GM12864 (cell line): ENCODE results near the gene CDC5L.

Experiments used
- DNase-seq: peaks from one replicate; pipeline ENCODE4 v3.0.0-alpha.2; 2011; ENCODE audit warnings: low read depth
- H3K4me3 ChIP-seq: 2 replicates; pipeline ENCODE4 v1.5.1; 2011; ENCODE audit warnings: mild to moderate bottlenecking, low read depth, low read length, control low read depth
- CTCF ChIP-seq: IDR thresholded peaks from 2 replicates; pipeline ENCODE4 v1.5.1; 2011; ENCODE audit warnings: low read depth, mild to moderate bottlenecking, moderate library complexity, low read length, control low read depth, inconsistent platforms; ENCODE audit errors: missing control alignments

Gene CDC5L

GRCh38 chr6:44487586-44487985, 100.1 kb downstream of the CDC5L start:
- no peak for DNase-seq
- H3K4me3 ChIP-seq = no peak overlapping the region
- TF ChIP-seq CTCF = no peak

DNA sequence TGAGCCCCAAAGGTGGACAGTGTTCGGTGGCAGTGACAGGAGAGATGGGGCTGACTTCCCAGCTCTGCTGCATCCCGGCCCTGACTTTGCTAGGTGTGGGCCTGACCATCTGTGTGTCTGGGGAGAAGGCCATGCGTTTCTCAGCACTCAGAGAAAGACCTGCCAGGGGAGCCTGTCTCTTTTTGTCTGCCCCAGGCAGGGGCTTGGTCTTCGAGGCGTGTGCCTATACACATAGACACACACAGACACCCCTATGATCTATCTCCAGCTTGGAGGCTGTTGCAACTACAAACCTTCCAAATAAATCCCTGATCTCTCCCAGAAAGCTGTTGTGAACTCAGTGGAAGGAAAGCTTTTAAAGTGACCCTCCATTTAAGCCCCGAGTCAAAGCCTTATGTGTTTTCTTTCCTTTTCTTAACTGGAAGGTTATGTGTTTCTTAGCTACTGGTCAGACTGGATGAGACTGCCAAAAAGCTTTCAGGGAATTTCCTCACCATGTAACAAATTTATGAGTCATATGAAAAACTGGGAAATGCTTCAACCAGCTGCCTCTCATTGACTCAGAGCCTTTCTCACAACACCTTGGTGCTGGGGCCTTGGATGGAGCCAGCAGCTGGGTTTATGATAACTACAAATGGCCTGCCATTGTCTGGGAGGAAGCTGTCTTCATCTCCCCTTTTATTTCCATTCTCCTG, 102.6 kb downstream of the CDC5L start:
- no peak for DNase-seq
- no peak for TF ChIP-seq CTCF

DNA sequence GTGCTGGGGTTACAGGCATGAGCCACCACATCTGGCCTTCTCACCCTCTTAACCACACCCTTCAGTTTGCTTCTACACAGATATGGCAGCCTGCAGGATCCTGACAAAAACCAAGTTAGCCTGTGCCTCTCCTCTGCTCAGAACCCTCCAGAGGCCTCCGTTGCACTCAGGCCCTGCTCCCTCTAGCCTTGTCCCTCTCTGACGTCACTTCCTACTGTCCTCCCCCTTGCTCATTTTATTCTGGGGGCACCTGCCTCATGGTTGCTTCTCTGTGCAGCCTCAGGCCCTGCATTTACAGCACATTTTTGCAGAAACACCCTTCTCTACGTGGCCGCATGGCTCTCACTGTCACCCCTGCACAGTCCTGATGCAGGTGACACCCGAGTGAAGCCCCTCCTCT, 105.6 kb downstream of the CDC5L start:
- DNase-seq = no peak
- H3K4me3 ChIP-seq = no peak overlapping the region
- no peak for TF ChIP-seq CTCF

More for the DNA sequence above, 102.6 kb downstream of the CDC5L start:
- H3K4me3 ChIP-seq = no peak overlapping the region

DNA sequence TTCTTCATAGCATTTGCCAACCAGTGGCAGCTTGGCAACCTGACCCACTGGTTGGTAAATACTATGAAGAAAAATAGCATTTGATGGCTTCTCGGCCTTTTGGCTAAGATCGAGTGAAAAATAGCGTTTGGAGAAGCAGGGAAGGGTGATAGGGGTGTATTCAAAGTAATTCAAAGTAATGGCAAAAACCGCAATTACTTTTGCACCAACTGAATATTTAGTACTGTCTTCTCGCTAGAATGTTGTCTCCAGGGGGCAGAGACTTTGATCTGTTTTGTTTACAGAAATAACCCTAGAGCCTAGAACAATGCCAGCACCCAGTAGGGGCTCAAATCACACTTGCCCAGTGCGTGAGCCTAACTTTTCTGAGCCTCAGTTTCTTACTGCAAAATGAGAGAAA, 106.1 kb downstream of the CDC5L start:
- no peak for TF ChIP-seq CTCF
- no peak overlapping the region for H3K4me3 ChIP-seq
- DNase-seq = no peak

DNA sequence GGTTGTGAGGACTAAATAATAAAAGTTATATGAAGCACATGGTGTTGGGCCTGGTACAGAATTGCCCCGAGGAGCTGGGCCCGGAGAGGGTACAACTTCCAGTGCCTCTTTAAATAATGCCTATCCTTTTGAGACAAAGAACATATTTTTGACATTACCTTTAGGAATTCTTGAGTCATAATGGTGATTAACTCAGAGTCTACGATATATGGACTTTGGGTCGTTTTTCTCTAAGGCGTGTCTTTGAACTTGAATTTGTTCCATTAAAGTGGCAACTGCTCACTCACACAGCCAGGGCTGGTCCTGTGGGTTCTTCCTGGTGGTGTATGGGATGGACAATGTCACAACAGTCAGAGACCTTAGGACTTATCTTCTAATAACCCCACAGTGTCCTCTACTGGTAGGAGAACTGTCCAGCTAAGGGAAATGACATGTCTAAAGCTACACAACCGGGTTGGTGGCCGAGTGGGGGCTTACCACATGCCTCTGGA, 106.5 kb downstream of the CDC5L start:
- DNase-seq = no peak
- H3K4me3 ChIP-seq = no peak overlapping the region
- TF ChIP-seq CTCF = no peak

DNA sequence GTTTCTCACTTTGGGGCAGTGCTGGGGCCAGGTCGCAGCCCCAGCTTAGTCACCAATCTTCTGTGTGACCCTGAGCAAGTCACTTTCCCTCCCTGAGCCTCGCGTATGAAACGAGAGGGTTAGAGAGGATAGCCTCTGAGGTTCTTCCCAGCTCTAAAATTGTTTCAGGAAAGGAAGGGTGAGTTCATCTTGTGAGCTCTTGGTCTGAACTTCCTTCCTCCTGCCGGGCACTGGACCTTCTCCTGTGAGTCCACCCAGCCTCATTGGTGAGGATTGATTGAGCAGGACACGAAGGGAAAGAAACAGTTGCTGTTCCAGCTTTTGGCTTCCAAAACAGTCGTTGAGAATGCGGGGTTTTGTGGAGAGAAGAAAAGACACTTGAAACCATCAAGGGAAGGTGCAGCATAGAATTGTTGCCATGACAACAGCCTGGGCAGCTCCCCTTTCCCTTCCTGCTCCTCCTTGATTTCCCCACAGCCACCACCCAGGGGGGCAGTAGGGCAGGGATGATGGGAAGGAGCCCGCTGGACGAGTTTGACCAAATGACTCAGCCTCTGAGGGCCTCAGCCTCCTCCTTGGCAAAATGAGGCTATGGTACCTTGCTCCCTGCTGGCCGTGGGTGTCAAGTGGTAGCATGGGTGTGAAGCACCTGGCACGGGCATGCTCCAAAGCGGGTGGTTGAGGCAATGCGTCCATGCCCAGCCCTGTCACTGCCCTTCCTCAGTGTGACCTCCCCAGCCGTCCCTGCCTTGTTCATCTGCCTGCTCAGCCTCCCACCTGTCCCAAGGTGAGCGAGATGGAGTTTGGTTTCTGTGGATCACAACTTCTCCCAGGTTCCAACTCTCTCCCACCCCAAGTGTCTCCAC, 107.8 kb downstream of the CDC5L start:
- H3K4me3 ChIP-seq = no peak overlapping the region
- no peak for TF ChIP-seq CTCF
- no peak for DNase-seq
